Brain microvascular endothelial cell (primary cell): Measurements from ENCODE around the gene TMEM176A.

Source experiments
- DNase-seq: peaks from one replicate; pipeline ENCODE4 v3.0.0-alpha.2; 2020
- H3K27ac ChIP-seq: fragments of 250-450 bp; sonication (Bioruptor Pico); 2 replicates; pipeline ENCODE4 v1.5.1; 2020; ENCODE audit warnings: mild to moderate bottlenecking, moderate library complexity
- H3K27me3 ChIP-seq: fragments of 250-450 bp; sonication (Bioruptor Pico); replicated peaks from 2 replicates; pipeline ENCODE4 v1.5.1; 2020; ENCODE audit warnings: mild to moderate bottlenecking
- H3K36me3 ChIP-seq: fragments of 250-450 bp; sonication (Bioruptor Pico); replicated peaks from 2 replicates; pipeline ENCODE4 v1.5.1; 2020; ENCODE audit warnings: mild to moderate bottlenecking
- H3K4me3 ChIP-seq: 2 replicates; pipeline ENCODE4 v1.5.1; 2011; ENCODE audit warnings: low read depth, mild to moderate bottlenecking, control low read depth, low read length, moderate library complexity
- CTCF ChIP-seq: IDR thresholded peaks from 2 replicates; pipeline ENCODE4 v1.5.1; 2011; ENCODE audit warnings: low read depth, mild to moderate bottlenecking, moderate library complexity, low read length, control low read depth, inconsistent platforms; ENCODE audit errors: missing control alignments
- in situ Hi-C: cut with HindIII; loops from 2 replicates; pipeline ENCODE4 v1.10.0; 2017; ENCODE audit warnings: low sequenced_read_pairs, low pct_ligation_motif_present

The TMEM176A gene

GRCh38 chr7:150851492-150852370 lies 51.2 kb downstream of the TMEM176A start:
- H3K27me3 ChIP-seq: no peaks in the 10 kb centered on the region
- in situ Hi-C loops: no loop called here
- no peaks in the 10 kb centered on the region for H3K36me3 ChIP-seq
- no peak overlapping the region for H3K4me3 ChIP-seq
- no peak overlapping the region for H3K27ac ChIP-seq
- TF ChIP-seq CTCF: no peak
- no peak for DNase-seq

GRCh38 chr7:150852371-150852905 lies 51.9 kb downstream of the TMEM176A start, which contains the start of gene AOC1:
Gene AOC1 (plus strand): TSS chr7:150852517. CDS start chr7:150856471, 3,954 bp downstream.
- no peaks in the 10 kb centered on the region for H3K36me3 ChIP-seq
- no peak within 1 kb of the TSS for H3K4me3 ChIP-seq
- DNase-seq: no peak
- H3K27ac ChIP-seq: no peak within 1 kb of the TSS
- TF ChIP-seq CTCF: no peak
- in situ Hi-C loops: no loop called here
- no peaks in the 10 kb centered on the region for H3K27me3 ChIP-seq

GRCh38 chr7:150854066-150855000 lies 53.8 kb downstream of the TMEM176A start:
- Histone ChIP-seq H3K4me3 (no peak overlapping the region), H3K27me3 (no peaks in the 10 kb centered on the region), H3K36me3 (no peaks in the 10 kb centered on the region), H3K27ac (no peak overlapping the region)
- in situ Hi-C loops: no loop called here
- no peak for DNase-seq
- no peak for TF ChIP-seq CTCF
